ENCODE results near the gene STC2. TPM values are rescaled to one million over a fixed set of nuclear protein-coding genes. Genes with fewer than 3 reads are reported as not detected.

STC2 gene
- total and polyA plus RNA-seq, 2 of the 8 experiments (the other 6 are each of a cell fraction or from before 2014, with no cell fraction given): 26.4 to 53.1 TPM

GRCh38 chr5:173304591-173304988, 23.6 kb downstream of the STC2 start:
- Histone ChIP-seq H3K27me3 (replicated peaks in 1 of 4; ENCODE audit: control insufficient read depth in 3 of 4, extremely low read depth in 1 of 4, insufficient read depth in 3 of 4, low read length in 3 of 4) (no peaks in the 10 kb centered on the region; a peak in 4 of 7 replicates), H3K9me3 (ENCODE audit: insufficient read depth in 2 of 2, low read depth in 1 of 2, low read length in 1 of 2) (peaks cover 8 to 12% of the 10 kb centered on the region in 2 experiments; a peak in 3 of 4 replicates), H3K14ac (ENCODE audit: insufficient read length) (no peak overlapping the region), H4K8ac (ENCODE audit: extremely low read depth, insufficient read depth, low read length) (no peak overlapping the region), H3K4me1 (replicated peaks in 1 of 4; ENCODE audit: control insufficient read depth in 3 of 4, insufficient read depth in 4 of 4, low read length in 3 of 4) (peaks cover 15 to 32% (median 19%) of the 10 kb centered on the region in 4 experiments), H3K23ac (ENCODE audit: insufficient read length) (no peak overlapping the region), H4K20me1 (replicated peaks in 1 of 2; ENCODE audit: control insufficient read depth in 1 of 2, insufficient read depth in 2 of 2, low read length in 2 of 2) (no peaks in the 10 kb centered on the region), H3K27ac (ENCODE audit: low read depth, low read length) (no peak overlapping the region), H2AFZ (ENCODE audit: low read length) (no peak overlapping the region), H3K36me3 (ENCODE audit: control insufficient read depth in 2 of 4, insufficient read depth in 4 of 4, low read length in 3 of 4) (no peaks in the 10 kb centered on the region), H3K79me1 (ENCODE audit: low read depth, low read length) (no peaks in the 10 kb centered on the region), H2BK15ac (ENCODE audit: low read length) (0 out of 2 replicates have a peak overlapping the region, but pooled peaks have one; percentile 31), H3K4me3 (ENCODE audit: extremely low read depth in 1 of 4, insufficient read depth in 2 of 4, low read depth in 3 of 4, low read length in 4 of 4) (no peak overlapping the region), H3K79me2 (ENCODE audit: control insufficient read depth in 1 of 2, insufficient read depth in 2 of 2, low read length in 2 of 2) (no peaks in the 10 kb centered on the region), H3K4ac (replicated peaks; ENCODE audit: insufficient read length, low read depth, low read length) (peak overlapping the region; percentile 51), H3K4me2 (ENCODE audit: insufficient read depth in 1 of 2, low read depth in 2 of 2, low read length in 2 of 2) (peak overlapping the region in 1 of 2 experiments; percentile 69; a peak in 2 of 4 replicates), H3K23me2 (ENCODE audit: low read depth, low read length) (no peaks in the 10 kb centered on the region), H2AK5ac (ENCODE audit: low read depth, low read length) (no peak overlapping the region), H3K56ac (replicated peaks; ENCODE audit: insufficient read length, low read depth, low read length) (no peak overlapping the region), H4K5ac (ENCODE audit: insufficient read length, low read depth, low read length) (no peak overlapping the region), H3K9ac (replicated peaks in 1 of 4; ENCODE audit: extremely low read depth in 1 of 4, low read depth in 3 of 4, low read length in 3 of 4) (no peak overlapping the region), H2BK12ac (ENCODE audit: low read depth, low read length) (0 out of 2 replicates have a peak overlapping the region, but pooled peaks have one; percentile 3), H3K18ac (ENCODE audit: extremely low read depth, low read length) (no peak overlapping the region), H2BK120ac (replicated peaks; ENCODE audit: low read depth, low read length) (no peak overlapping the region), H2BK20ac (ENCODE audit: low read length) (0 out of 2 replicates have a peak overlapping the region, but pooled peaks have one; percentile 62), H2BK5ac (ENCODE audit: low read depth, low read length) (no peak overlapping the region; the same call in 1 of the 2 replicates), H4K91ac (replicated peaks; ENCODE audit: insufficient read length, low read length) (no peak overlapping the region)
- ChIA-PET POLR2A (ENCODE audit: partially characterized antibody) (interaction anchor here (1.0 to 25.8 kb wide), 5 partner anchors 11 to 29 kb away, joined by 3 to 536 read pairs (median 10); partner anchors contain the start of gene STC2), CTCF (ENCODE audit: partially characterized antibody) (interaction anchor here (0.6 to 5.5 kb wide), 8 partner anchors 9 to 256 kb away, joined by 3 to 31 read pairs (median 8); no protein-coding TSS in a partner anchor)
- 73% methylated on average over 10 of the region's 10 CpGs; no CpG with 5 or more reads in 1 of the 2 experiments for WGBS, 2 experiments (ENCODE audit: extremely low coverage in 1 of 2, insufficient coverage in 1 of 2, insufficient read length in 1 of 2, insufficient replicate concordance in 2 of 2, low coverage in 1 of 2, low lambda C conversion rate in 2 of 2, missing lambda C conversion rate in 1 of 2)
- DNase-seq (ENCODE audit: low read depth in 1 of 2, low spot score in 2 of 2) (no peak), FAIRE-seq (no peak)
- TF ChIP-seq EGR1 (IDR thresholded peaks at IDR 0.05; ENCODE audit: borderline replicate concordance, low read depth, low read length) (no peak), CHD2 (IDR thresholded peaks at IDR 0.05; ENCODE audit: low read length) (no peak), CBX8 (IDR thresholded peaks at IDR 0.05; ENCODE audit: borderline replicate concordance, low read depth, low read length) (no peak)
